Transverse colon (tissue), 3 donors: ENCODE results near the gene OR4F16.
"Not testable (repeated sequence)": the region's sequence is repeated elsewhere in the genome, so short reads cannot be mapped to it uniquely, and the experiment has no call there.

Experiments
- EP300 ChIP-seq: sonication (generic); formaldehyde crosslinking; IDR thresholded peaks from one replicate; pipeline ENCODE4 v1.6.1; 2017; ENCODE audit warnings: antibody characterized with exemption, low read depth
- TF ChIP-seq, protein P1 (sequence below), 5 experiments: fragments of 200-600 bp in 3 of 5; fragments of 450-650 bp in 2 of 5; sonication (generic) in 3 of 5; IDR thresholded peaks; 1 replicate in 2 of 5; 2 replicates in 3 of 5; pipeline ENCODE4 v1.5.1; 2016 to 2017; ENCODE audit warnings: antibody characterized with exemption in 5 of 5, inconsistent platforms in 3 of 5, mild to moderate bottlenecking in 2 of 5, moderate library complexity in 1 of 5

GRCh38 chr1:686554-686953, at the start of gene OR4F16:
- TF ChIP-seq, protein P1, sequence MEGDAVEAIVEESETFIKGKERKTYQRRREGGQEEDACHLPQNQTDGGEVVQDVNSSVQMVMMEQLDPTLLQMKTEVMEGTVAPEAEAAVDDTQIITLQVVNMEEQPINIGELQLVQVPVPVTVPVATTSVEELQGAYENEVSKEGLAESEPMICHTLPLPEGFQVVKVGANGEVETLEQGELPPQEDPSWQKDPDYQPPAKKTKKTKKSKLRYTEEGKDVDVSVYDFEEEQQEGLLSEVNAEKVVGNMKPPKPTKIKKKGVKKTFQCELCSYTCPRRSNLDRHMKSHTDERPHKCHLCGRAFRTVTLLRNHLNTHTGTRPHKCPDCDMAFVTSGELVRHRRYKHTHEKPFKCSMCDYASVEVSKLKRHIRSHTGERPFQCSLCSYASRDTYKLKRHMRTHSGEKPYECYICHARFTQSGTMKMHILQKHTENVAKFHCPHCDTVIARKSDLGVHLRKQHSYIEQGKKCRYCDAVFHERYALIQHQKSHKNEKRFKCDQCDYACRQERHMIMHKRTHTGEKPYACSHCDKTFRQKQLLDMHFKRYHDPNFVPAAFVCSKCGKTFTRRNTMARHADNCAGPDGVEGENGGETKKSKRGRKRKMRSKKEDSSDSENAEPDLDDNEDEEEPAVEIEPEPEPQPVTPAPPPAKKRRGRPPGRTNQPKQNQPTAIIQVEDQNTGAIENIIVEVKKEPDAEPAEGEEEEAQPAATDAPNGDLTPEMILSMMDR (IDR thresholded peaks at IDR 0.05), result not testable (repeated sequence)
- not testable (repeated sequence) for TF ChIP-seq EP300
